ENCODE results near the gene ANKRD13B.

The ANKRD13B gene

GRCh38 chr17:29640981-29641642, 48.2 kb downstream of the ANKRD13B start:
- ChIA-PET CTCF (interaction anchor here (0.6 to 8.0 kb wide), 10 partner anchors 36 to 463 kb away, joined by 3 to 161 read pairs (median 4); partner anchors contain the start of gene SSH2), POLR2A (no interaction called here)
- H3K9me3 ChIP-seq (ENCODE audit: control insufficient read depth, insufficient read depth, low read depth, low read length): no peaks in the 10 kb centered on the region
- peaks cover 35% of the 10 kb centered on the region for H3K4me1 ChIP-seq (ENCODE audit: control insufficient read depth, insufficient read depth, low read length)
- TF ChIP-seq ZEB2 (tag by site-specific recombination; IDR thresholded peaks at IDR 0.05) (no peak), ZNF335 (tag by site-specific recombination; conservative IDR thresholded peaks at IDR 0.05) (peak; percentile 42), ATF2 (tag by site-specific recombination; IDR thresholded peaks at IDR 0.05; ENCODE audit: low read depth) (peak; percentile 48; the same call in 1 of the 2 replicates)
- no peak overlapping the region for H3K27ac ChIP-seq (ENCODE audit: extremely low read depth, low read depth, low read length)
- H3K4me3 ChIP-seq (ENCODE audit: low read depth, low read length): no peak overlapping the region
- H3K36me3 ChIP-seq (ENCODE audit: control insufficient read depth in 2 of 2, insufficient read depth in 1 of 2, low read length in 2 of 2): peaks cover 6% of the 10 kb centered on the region in 2 experiments; a peak in 2 of 3 replicates

GRCh38 chr17:29642171-29642611, 49.3 kb downstream of the ANKRD13B start:
- H3K36me3 ChIP-seq (ENCODE audit: control insufficient read depth in 2 of 2, insufficient read depth in 1 of 2, low read length in 2 of 2): peaks cover 0 to 6% of the 10 kb centered on the region in 2 experiments; a peak in 1 of 3 replicates
- H3K9me3 ChIP-seq (ENCODE audit: control insufficient read depth, insufficient read depth, low read depth, low read length): no peaks in the 10 kb centered on the region
- ChIA-PET POLR2A (interaction anchor here (0.7 to 1.5 kb wide), 2 partner anchors 50 to 141 kb away, joined by 5 to 6 read pairs; partner anchors contain the start of gene ANKRD13B), CTCF (interaction anchor here (0.5 to 8.0 kb wide), 11 partner anchors 8 to 451 kb away, joined by 3 to 161 read pairs (median 5); no protein-coding TSS in a partner anchor)
- peak overlapping the region; percentile 82 for H3K27ac ChIP-seq (ENCODE audit: extremely low read depth, low read depth, low read length)
- peaks cover 35% of the 10 kb centered on the region for H3K4me1 ChIP-seq (ENCODE audit: control insufficient read depth, insufficient read depth, low read length)
- H3K4me3 ChIP-seq (ENCODE audit: low read depth, low read length): no peak overlapping the region
- TF ChIP-seq FEZF1 (tag by site-specific recombination; IDR thresholded peaks at IDR 0.05) (peak; percentile 99), RBAK (tag by site-specific recombination; IDR thresholded peaks at IDR 0.05) (no peak), GLIS1 (tag by site-specific recombination; IDR thresholded peaks at IDR 0.05) (peak; percentile 96), OVOL3 (tag by site-specific recombination; IDR thresholded peaks at IDR 0.05) (no peak), ZXDB (tag by site-specific recombination; IDR thresholded peaks at IDR 0.05) (peak; percentile 76), CTCF (tag by site-specific recombination; IDR thresholded peaks at IDR 0.05) (no peak), ZNF175 (tag by site-specific recombination; IDR thresholded peaks at IDR 0.05) (no peak), ZNF830 (tag by site-specific recombination; IDR thresholded peaks at IDR 0.05; ENCODE audit: low read depth) (no peak), SP3 (tag by site-specific recombination; IDR thresholded peaks at IDR 0.05) (no peak), ZNF544 (tag by site-specific recombination; IDR thresholded peaks at IDR 0.05) (no peak), ZNF274 (IDR thresholded peaks at IDR 0.05; ENCODE audit: low read length) (no peak), ZNF274 (tag by site-specific recombination; IDR thresholded peaks at IDR 0.05; ENCODE audit: borderline replicate concordance) (no peak), ZBTB26 (tag by site-specific recombination; optimal IDR thresholded peaks at IDR 0.05) (no peak), ZNF280D (tag by site-specific recombination; IDR thresholded peaks at IDR 0.05) (no peak), ZNF777 (tag by site-specific recombination; IDR thresholded peaks at IDR 0.05; ENCODE audit: borderline replicate concordance) (no peak), ZEB2 (tag by site-specific recombination; IDR thresholded peaks at IDR 0.05) (peak; percentile 43; the same call in 1 of the 2 replicates), ZNF112 (tag by site-specific recombination; IDR thresholded peaks at IDR 0.05) (no peak), KLF17 (tag by site-specific recombination; IDR thresholded peaks at IDR 0.05) (peak; percentile 76; the same call in 1 of the 2 replicates), ZNF223 (tag by site-specific recombination; IDR thresholded peaks at IDR 0.05) (no peak), GFI1B (tag by site-specific recombination; IDR thresholded peaks at IDR 0.05) (peak; percentile 89), ZNF707 (tag by site-specific recombination; IDR thresholded peaks at IDR 0.05) (no peak), ZNF114 (tag by site-specific recombination; IDR thresholded peaks at IDR 0.05) (no peak), ZNF677 (tag by site-specific recombination; IDR thresholded peaks at IDR 0.05) (no peak), ZNF521 (tag by site-specific recombination; IDR thresholded peaks at IDR 0.05) (no peak), KLF1 (tag by site-specific recombination; IDR thresholded peaks at IDR 0.05) (peak; percentile 71)
